A673 (cell line): ENCODE data around the gene ARSB. TPM values are rescaled to one million over a fixed set of nuclear protein-coding genes. Genes with fewer than 3 reads are reported as not detected.

Source experiments
- BruUV-seq: library from RNA; stranded (reverse); fragments of 400-500 nt; replicated peaks from 2 replicates; lab custom pipeline; 2021; lab: Mats Ljungman, UMichigan
- CTCF ChIA-PET: fragments of 300-600 bp; sonication (Branson Sonifier 250); formaldehyde crosslinking; loops from one replicate; lab custom pipeline; 2022; ENCODE audit warnings: antibody characterized with exemption; lab: Charles Lee
- POLR2A ChIA-PET: fragments of 300-600 bp; sonication (Branson Sonifier 250); formaldehyde crosslinking; loops from one replicate; lab custom pipeline; 2022; ENCODE audit warnings: antibody characterized with exemption; ENCODE audit not compliant: low non-redundant PET; lab: Charles Lee
- DNase-seq: peaks from one replicate; pipeline ENCODE4 v3.0.0-alpha.2; 2015; ENCODE audit warnings: low spot score
- H3K27ac ChIP-seq: fragments of 200-600 bp; sonication (generic); 2 replicates; pipeline ENCODE4 v1.5.1; 2016; ENCODE audit warnings: mixed run types, low read depth, mild to moderate bottlenecking, mixed read lengths, antibody characterized with exemption, low read length; ENCODE audit not compliant: poor library complexity, severe bottlenecking
- H3K27me3 ChIP-seq: fragments of 200-600 bp; sonication (generic); replicated peaks from 2 replicates; pipeline ENCODE4 v1.6.1; 2017; ENCODE audit warnings: mixed run types, low read depth, mild to moderate bottlenecking, mixed read lengths, antibody characterized with exemption, low read length; ENCODE audit not compliant: insufficient read depth, poor library complexity
- H3K36me3 ChIP-seq: fragments of 200-600 bp; sonication (generic); 2 replicates; pipeline ENCODE4 v1.6.1; 2016; ENCODE audit warnings: mixed run types, mild to moderate bottlenecking, mixed read lengths, antibody characterized with exemption, low read length; ENCODE audit not compliant: insufficient read depth, poor library complexity, severe bottlenecking
- H3K4me1 ChIP-seq: fragments of 200-600 bp; sonication (generic); 2 replicates; pipeline ENCODE4 v1.6.1; 2017; ENCODE audit warnings: mixed run types, mild to moderate bottlenecking, mixed read lengths, antibody characterized with exemption, low read length; ENCODE audit not compliant: insufficient read depth, poor library complexity, severe bottlenecking
- H3K4me3 ChIP-seq: fragments of 200-600 bp; sonication (generic); 2 replicates; pipeline ENCODE4 v1.5.1; 2016; ENCODE audit warnings: low read depth, mixed run types, mild to moderate bottlenecking, mixed read lengths, low read length; ENCODE audit not compliant: poor library complexity, severe bottlenecking
- H3K9me3 ChIP-seq: fragments of 200-600 bp; sonication (generic); 2 replicates; pipeline ENCODE4 v1.6.1; 2016; ENCODE audit warnings: mixed run types, low read depth, mild to moderate bottlenecking, mixed read lengths, antibody characterized with exemption, low read length; ENCODE audit not compliant: poor library complexity, severe bottlenecking
- CTCF ChIP-seq: fragments of 300-800, 200-600 bp; sonication (generic); conservative IDR thresholded peaks from 2 replicates; pipeline ENCODE4 v1.5.1; 2017; ENCODE audit warnings: low read depth, mild to moderate bottlenecking, antibody characterized with exemption, low read length, moderate library complexity, mixed read lengths
- EZH2 ChIP-seq: fragments of 200-600 bp; sonication (generic); IDR thresholded peaks from 2 replicates; pipeline ENCODE4 v1.6.1; 2017; ENCODE audit warnings: borderline replicate concordance, low read depth, mild to moderate bottlenecking, mixed read lengths, antibody characterized with exemption, low read length; ENCODE audit not compliant: poor library complexity, severe bottlenecking
- intact Hi-C: fragments of 100-400 bp; cut with micrococcal nuclease; formaldehyde crosslinking; loops from one replicate; pipeline ENCODE4 v1.10.0; 2022; ENCODE audit not compliant: unreplicated experiment
- total RNA-seq: library from RNA; stranded (reverse); gene quantifications from 2 replicates; pipeline ENCODE4 v1.2.3, GENCODE V29; 2021

Gene ARSB
- total RNA-seq, 1 experiment from 2014 or later: 16.8 TPM

GRCh38 chr5:78845470-78845869 lies 139.6 kb downstream of the ARSB start:
- intact Hi-C loops: no loop called here
- POLR2A ChIA-PET: no interaction called here
- no peaks in the 10 kb centered on the region for H3K27me3 ChIP-seq

GRCh38 chr5:78843436-78843835 lies 141.7 kb downstream of the ARSB start:
- POLR2A ChIA-PET: no interaction called here
- no peak overlapping the region for H3K27ac ChIP-seq
- H3K4me3 ChIP-seq: no peak overlapping the region
- TF ChIP-seq CTCF: no peak
- TF ChIP-seq EZH2: no peak
- H3K36me3 ChIP-seq: no peaks in the 10 kb centered on the region
- CTCF ChIA-PET: no interaction called here
- DNase-seq: no peak
- no peaks in the 10 kb centered on the region for H3K27me3 ChIP-seq
- intact Hi-C loops: no loop called here
- H3K4me1 ChIP-seq: no peaks in the 10 kb centered on the region
- H3K9me3 ChIP-seq: no peaks in the 10 kb centered on the region
- no TSS peak for BruUV-seq

More at GRCh38 chr5:78845470-78845869, 139.6 kb downstream of the ARSB start:
- Histone ChIP-seq H3K4me1 (no peaks in the 10 kb centered on the region), H3K36me3 (no peaks in the 10 kb centered on the region), H3K9me3 (no peaks in the 10 kb centered on the region), H3K27ac (no peak overlapping the region), H3K4me3 (no peak overlapping the region)
- DNase-seq: no peak
- CTCF ChIA-PET: no interaction called here
- no peak for TF ChIP-seq CTCF
- TF ChIP-seq EZH2: no peak
- no TSS peak for BruUV-seq

- Histone ChIP-seq H3K27ac (no peak overlapping the region), H3K27me3 (no peaks in the 10 kb centered on the region), H3K4me3 (no peak overlapping the region), H3K4me1 (no peaks in the 10 kb centered on the region), H3K36me3 (no peaks in the 10 kb centered on the region), H3K9me3 (no peaks in the 10 kb centered on the region)
- CTCF ChIA-PET: no interaction called here
- peak; percentile 35 for DNase-seq
- POLR2A ChIA-PET: no interaction called here
- TF ChIP-seq CTCF (no peak), EZH2 (no peak)
- intact Hi-C loops: no loop called here
- no TSS peak for BruUV-seq
Observed at GRCh38 chr5:78841767-78842166, 143.3 kb downstream of the ARSB start.
